NB4 (cell line): ENCODE measurements around the gene ATXN1.

Source experiments
- DNase-seq: peaks from one replicate; pipeline ENCODE4 v3.0.0; 2010; ENCODE audit warnings: low read depth
- H3K4me3 ChIP-seq: one replicate; pipeline ENCODE4 v1.5.1; 2011; ENCODE audit warnings: mild to moderate bottlenecking, low read depth, low read length, moderate library complexity
- MYC ChIP-seq: IDR thresholded peaks from 2 replicates; pipeline ENCODE4 v1.6.1; 2011; ENCODE audit warnings: low read depth, low read length
- POLR2A ChIP-seq: IDR thresholded peaks from 2 replicates; pipeline ENCODE4 v1.6.1; 2011; ENCODE audit warnings: mild to moderate bottlenecking; ENCODE audit not compliant: insufficient read length; ENCODE audit errors: extremely low read depth
- TF ChIP-seq, protein P1 (sequence below): IDR thresholded peaks from one replicate; pipeline ENCODE4 v1.5.1; 2012; ENCODE audit warnings: low read depth, low read length
- TF ChIP-seq, protein P2 (sequence below): IDR thresholded peaks from 2 replicates; pipeline ENCODE4 v1.6.1; 2011; ENCODE audit warnings: low read depth, low read length

ATXN1 gene

DNA sequence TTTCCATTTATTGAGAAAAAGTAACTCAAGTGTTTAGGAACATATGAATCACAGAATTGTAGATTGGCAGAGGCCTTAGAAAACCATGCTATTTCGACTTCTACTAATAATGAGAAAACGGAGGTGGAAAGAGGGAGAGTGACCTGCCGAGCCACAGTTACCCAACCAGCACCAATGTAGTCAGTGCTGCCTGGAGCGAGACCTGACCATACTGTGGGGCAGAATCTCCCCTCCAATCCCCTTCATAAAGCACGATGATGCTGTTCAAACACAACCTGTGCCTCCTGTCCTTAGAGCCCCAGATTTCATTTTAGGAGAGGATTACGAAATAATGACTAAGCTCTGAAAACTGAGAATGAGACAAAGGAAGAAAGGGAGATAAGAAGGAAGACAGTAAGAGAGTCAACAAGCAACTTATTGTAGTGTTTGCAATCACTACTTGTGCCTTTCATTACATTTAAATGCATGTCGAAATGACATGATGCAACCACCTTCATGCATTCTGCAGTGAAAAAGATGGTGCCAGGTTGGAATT is 70.6 kb downstream of the ATXN1 start:
- peak; percentile 62 for DNase-seq
- TF ChIP-seq POLR2A = no peak
- TF ChIP-seq, protein P1, sequence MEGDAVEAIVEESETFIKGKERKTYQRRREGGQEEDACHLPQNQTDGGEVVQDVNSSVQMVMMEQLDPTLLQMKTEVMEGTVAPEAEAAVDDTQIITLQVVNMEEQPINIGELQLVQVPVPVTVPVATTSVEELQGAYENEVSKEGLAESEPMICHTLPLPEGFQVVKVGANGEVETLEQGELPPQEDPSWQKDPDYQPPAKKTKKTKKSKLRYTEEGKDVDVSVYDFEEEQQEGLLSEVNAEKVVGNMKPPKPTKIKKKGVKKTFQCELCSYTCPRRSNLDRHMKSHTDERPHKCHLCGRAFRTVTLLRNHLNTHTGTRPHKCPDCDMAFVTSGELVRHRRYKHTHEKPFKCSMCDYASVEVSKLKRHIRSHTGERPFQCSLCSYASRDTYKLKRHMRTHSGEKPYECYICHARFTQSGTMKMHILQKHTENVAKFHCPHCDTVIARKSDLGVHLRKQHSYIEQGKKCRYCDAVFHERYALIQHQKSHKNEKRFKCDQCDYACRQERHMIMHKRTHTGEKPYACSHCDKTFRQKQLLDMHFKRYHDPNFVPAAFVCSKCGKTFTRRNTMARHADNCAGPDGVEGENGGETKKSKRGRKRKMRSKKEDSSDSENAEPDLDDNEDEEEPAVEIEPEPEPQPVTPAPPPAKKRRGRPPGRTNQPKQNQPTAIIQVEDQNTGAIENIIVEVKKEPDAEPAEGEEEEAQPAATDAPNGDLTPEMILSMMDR = no peak
- TF ChIP-seq, protein P2, sequence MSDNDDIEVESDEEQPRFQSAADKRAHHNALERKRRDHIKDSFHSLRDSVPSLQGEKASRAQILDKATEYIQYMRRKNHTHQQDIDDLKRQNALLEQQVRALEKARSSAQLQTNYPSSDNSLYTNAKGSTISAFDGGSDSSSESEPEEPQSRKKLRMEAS = no peak
- no peak for TF ChIP-seq MYC
- no peak overlapping the region for H3K4me3 ChIP-seq

DNA sequence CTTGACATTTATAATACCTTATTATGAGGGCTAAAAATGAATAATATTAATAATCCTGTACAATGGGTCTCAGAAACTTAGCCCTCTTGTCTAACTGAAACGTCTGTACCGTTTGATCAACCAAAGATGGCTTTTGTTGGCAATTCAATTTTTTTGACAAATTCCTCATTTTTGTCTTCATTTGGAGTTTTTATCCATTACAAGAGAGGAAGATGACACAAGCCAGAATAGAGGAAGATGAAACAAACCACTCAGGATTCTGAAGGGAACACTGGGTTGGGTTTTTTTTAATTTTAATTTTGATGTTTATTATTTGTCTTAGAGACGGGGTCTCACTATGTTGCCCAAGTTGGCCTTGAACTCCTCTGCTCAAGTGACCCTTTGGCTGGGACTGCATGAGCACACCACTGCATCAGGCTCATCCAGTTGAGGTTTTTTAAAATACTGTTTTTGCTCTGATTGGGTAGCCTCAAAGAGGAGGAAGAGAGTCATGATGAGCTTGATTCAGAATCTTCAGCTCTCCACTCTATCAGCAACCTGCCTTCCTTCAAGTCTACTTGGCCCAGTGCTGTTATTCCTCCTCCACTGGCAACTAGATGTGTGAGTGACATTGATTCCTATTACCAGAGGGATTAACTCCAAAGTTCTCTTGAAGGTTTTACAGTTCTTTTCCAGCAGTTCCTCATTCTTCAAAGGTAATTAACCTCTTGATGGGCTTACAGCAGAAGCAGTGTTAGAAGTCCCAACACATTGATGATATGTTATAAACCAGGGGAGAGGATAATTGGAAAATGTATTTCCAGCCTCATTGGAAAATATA is 71.3 kb downstream of the ATXN1 start:
- no peak for TF ChIP-seq POLR2A
- no peak for TF ChIP-seq MYC
- TF ChIP-seq, protein P2 = no peak
- TF ChIP-seq, protein P1 = no peak

DNA sequence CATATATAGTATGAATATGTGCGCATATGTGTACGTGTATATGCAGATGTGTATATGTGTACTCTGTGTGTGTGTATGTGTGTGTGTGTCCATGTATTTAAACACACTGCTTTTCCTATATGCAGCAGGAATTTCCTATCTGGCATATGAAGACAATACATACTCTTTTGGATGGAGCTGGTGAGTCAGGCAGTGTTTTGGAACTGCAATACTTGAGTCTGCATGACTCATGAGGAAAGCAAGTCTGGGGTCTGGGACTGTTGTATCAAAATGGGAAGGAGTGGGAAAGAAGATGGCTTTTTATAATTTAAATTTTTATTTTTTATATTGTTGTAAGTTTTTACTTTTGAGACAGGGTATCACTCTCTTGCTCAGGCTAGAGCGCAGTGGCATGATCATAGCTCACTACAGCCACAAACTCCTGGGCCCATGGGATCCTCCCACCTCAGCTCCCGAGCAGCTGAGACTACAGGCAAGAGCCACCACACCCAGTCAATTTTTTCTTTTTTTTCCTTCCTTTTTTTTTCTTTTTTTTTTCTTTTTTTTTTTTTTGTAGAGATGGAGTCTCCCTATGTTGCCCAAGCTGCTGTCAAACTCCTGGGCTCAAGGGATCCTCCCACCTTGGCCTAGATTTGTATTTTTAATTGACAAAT is 72.2 kb downstream of the ATXN1 start:
- no peak overlapping the region for H3K4me3 ChIP-seq
- TF ChIP-seq POLR2A = no peak
- no peak for TF ChIP-seq MYC
- TF ChIP-seq, protein P1 = no peak
- TF ChIP-seq, protein P2 = no peak
- no peak for DNase-seq

More for the DNA sequence above, 71.3 kb downstream of the ATXN1 start:
- no peak for DNase-seq
- H3K4me3 ChIP-seq = no peak overlapping the region

DNA sequence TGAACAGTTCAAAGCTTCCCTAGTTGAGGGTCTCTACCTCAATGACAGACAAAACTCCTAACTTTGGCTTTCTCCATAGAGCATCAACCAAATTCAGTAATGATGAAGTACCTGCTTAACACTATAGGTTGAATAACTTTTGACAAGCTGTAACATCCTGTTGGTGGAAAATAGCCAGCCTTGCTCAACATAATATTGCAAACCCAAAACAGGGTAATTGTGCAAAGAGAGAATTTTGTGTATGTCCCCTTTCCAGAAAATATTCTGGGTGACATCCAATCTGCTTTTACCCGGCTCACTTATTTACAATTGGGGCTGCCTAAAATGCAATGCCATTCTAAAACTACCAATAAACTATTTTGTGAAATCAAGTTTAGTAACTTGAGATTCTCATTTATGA is 72.8 kb downstream of the ATXN1 start:
- no peak for TF ChIP-seq MYC
- TF ChIP-seq, protein P1 = no peak
- TF ChIP-seq POLR2A = no peak
- TF ChIP-seq, protein P2 = no peak
- DNase-seq = no peak
- H3K4me3 ChIP-seq = no peak overlapping the region

DNA sequence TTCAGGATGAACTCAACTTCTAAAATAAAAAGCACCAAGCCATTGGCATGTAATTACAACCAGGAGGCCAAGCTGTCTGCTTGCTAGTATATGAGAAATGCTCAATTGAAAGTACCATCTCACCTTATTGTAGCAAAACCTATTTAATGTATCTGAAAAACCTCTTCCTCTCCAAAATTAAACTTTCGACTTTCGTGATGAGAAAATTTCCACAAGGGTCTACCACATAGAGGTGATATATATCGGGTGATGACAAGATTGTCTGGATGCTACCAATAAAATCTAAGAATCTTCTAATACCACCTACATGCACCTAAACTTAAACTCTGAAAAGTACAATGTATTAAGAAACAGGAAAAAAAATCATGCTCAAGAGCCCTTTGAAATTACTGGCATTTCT is 74.2 kb downstream of the ATXN1 start:
- TF ChIP-seq POLR2A (no peak), MYC (no peak)
- TF ChIP-seq, protein P1 = no peak
- TF ChIP-seq, protein P2 = no peak
- no peak overlapping the region for H3K4me3 ChIP-seq
- no peak for DNase-seq
